ENCODE results near the gene CTSF. TPM values are rescaled to one million over a fixed set of nuclear protein-coding genes. Genes with fewer than 3 reads are reported as not detected.

The CTSF gene
- total and polyA plus RNA-seq, 2 donors (not counting 1 experiment from before 2014, with no cell fraction given) = 17.1 to 26.6 TPM

DNA sequence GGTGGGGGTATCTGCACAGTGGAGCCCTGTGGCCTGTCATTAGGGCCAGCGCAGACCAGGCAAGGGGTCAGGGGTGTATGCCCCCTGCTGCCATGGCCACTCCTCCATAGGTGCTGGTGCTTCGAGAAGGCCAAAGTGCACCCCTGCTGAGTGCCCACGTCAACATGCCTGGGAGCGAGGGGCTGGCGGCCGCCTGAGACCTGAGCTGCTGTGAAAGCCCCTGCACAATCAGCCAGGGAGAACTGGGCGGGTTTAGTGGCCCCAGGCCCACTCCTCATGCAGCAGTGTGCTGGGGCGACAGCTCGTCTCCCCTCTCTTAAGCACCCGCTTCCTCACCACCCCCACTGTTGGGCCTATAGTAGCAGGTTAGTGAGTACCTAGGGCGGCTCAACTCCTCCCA lies 36.6 kb downstream of the CTSF start:
- Histone ChIP-seq H3K4me2 (ENCODE audit: extremely low read depth, insufficient read depth, low read length) (no peak overlapping the region), H3K79me2 (ENCODE audit: control insufficient read depth, insufficient read depth, low read length) (no peaks in the 10 kb centered on the region), H3K27me3 (ENCODE audit: control insufficient read depth, insufficient read depth, low read length) (no peaks in the 10 kb centered on the region), H4K20me1 (ENCODE audit: control insufficient read depth, extremely low read depth, insufficient read depth, low read length) (no peaks in the 10 kb centered on the region), H3K4me1 (ENCODE audit: control insufficient read depth, extremely low read depth, insufficient read depth, low read length) (no peaks in the 10 kb centered on the region), H3K27ac (ENCODE audit: insufficient read depth, low read length) (no peak overlapping the region), H2AFZ (ENCODE audit: low read length) (no peak overlapping the region), H3K4me3 (replicated peaks in 1 of 4; ENCODE audit: control extremely low read depth in 1 of 4, insufficient read depth in 1 of 4, low read depth in 3 of 4, low read length in 4 of 4) (no peak overlapping the region), H3K36me3 (ENCODE audit: control insufficient read depth, insufficient read depth, low read length) (no peaks in the 10 kb centered on the region), H3K9ac (ENCODE audit: insufficient read depth, low read length) (no peak overlapping the region), H3K9me3 (ENCODE audit: control insufficient read depth, insufficient read depth, low read depth, low read length) (no peaks in the 10 kb centered on the region)
- no peak for TF ChIP-seq EZH2 (IDR thresholded peaks at IDR 0.05; ENCODE audit: low read length, missing control alignments)
- TF ChIP-seq, protein P1, sequence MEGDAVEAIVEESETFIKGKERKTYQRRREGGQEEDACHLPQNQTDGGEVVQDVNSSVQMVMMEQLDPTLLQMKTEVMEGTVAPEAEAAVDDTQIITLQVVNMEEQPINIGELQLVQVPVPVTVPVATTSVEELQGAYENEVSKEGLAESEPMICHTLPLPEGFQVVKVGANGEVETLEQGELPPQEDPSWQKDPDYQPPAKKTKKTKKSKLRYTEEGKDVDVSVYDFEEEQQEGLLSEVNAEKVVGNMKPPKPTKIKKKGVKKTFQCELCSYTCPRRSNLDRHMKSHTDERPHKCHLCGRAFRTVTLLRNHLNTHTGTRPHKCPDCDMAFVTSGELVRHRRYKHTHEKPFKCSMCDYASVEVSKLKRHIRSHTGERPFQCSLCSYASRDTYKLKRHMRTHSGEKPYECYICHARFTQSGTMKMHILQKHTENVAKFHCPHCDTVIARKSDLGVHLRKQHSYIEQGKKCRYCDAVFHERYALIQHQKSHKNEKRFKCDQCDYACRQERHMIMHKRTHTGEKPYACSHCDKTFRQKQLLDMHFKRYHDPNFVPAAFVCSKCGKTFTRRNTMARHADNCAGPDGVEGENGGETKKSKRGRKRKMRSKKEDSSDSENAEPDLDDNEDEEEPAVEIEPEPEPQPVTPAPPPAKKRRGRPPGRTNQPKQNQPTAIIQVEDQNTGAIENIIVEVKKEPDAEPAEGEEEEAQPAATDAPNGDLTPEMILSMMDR (conservative IDR thresholded peaks at IDR 0.05 in 1 of 2, IDR thresholded peaks at IDR 0.05 in 1 of 2; ENCODE audit: low read depth in 1 of 2, low read length in 2 of 2) = no peak
- DNase-seq (ENCODE audit: low read depth in 2 of 2) = no peak

DNA sequence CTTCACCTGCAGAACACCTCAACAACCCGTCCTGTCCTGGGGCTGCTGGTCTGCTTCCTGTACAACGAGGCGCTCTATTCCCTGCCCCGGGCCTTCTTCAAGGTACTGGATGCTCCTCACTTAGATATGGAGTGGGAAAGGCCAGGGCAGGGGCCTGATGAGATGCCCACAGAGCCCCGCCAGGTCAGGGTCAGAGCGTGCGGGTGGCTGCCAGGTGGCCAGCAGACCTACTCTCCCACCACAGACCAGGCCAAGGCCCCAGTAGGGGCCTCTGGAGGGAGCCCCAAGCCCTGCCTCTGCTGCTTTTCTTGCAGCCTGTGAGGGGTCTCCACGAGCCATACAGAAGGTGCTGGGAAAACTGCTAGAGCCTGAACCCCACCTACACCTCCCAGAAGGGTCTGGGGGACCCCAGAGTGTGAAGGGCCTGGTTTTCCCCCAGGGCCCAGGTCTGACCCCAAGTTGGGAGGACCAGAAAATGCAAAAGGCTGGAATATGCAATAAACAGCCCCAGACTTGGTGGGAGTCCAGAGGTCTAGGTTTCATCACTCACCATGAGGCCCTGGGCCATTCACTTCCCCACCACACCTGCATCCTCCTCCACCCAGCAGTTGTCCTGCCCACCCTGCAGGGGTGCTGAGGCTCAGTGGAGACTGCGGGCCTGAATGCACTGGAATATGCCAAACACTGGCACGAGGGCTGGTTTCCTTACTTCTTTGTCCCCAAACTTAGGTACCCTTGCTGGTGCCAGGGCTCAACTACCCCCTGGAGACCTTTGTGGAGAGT lies 37.3 kb downstream of the CTSF start:
- no peak overlapping the region for H3K4me2 ChIP-seq (ENCODE audit: extremely low read depth, insufficient read depth, low read length)
- H4K20me1 ChIP-seq (ENCODE audit: control insufficient read depth, extremely low read depth, insufficient read depth, low read length) = no peaks in the 10 kb centered on the region
- H3K36me3 ChIP-seq (ENCODE audit: control insufficient read depth, insufficient read depth, low read length) = no peaks in the 10 kb centered on the region
- H3K9me3 ChIP-seq (ENCODE audit: control insufficient read depth, insufficient read depth, low read depth, low read length) = no peaks in the 10 kb centered on the region
- H3K9ac ChIP-seq (ENCODE audit: insufficient read depth, low read length) = no peak overlapping the region
- TF ChIP-seq, protein P1 (conservative IDR thresholded peaks at IDR 0.05 in 1 of 2, IDR thresholded peaks at IDR 0.05 in 1 of 2; ENCODE audit: low read depth in 1 of 2, low read length in 2 of 2) = no peak
- TF ChIP-seq EZH2 (IDR thresholded peaks at IDR 0.05; ENCODE audit: low read length, missing control alignments) = no peak
- no peak overlapping the region for H2AFZ ChIP-seq (ENCODE audit: low read length)
- no peaks in the 10 kb centered on the region for H3K27me3 ChIP-seq (ENCODE audit: control insufficient read depth, insufficient read depth, low read length)
- no peaks in the 10 kb centered on the region for H3K4me1 ChIP-seq (ENCODE audit: control insufficient read depth, extremely low read depth, insufficient read depth, low read length)
- no peak overlapping the region for H3K4me3 ChIP-seq (replicated peaks in 1 of 4; ENCODE audit: control extremely low read depth in 1 of 4, insufficient read depth in 1 of 4, low read depth in 3 of 4, low read length in 4 of 4)
- no peak for DNase-seq (ENCODE audit: low read depth in 2 of 2)
- no peak overlapping the region for H3K27ac ChIP-seq (ENCODE audit: insufficient read depth, low read length)
- no peaks in the 10 kb centered on the region for H3K79me2 ChIP-seq (ENCODE audit: control insufficient read depth, insufficient read depth, low read length)

DNA sequence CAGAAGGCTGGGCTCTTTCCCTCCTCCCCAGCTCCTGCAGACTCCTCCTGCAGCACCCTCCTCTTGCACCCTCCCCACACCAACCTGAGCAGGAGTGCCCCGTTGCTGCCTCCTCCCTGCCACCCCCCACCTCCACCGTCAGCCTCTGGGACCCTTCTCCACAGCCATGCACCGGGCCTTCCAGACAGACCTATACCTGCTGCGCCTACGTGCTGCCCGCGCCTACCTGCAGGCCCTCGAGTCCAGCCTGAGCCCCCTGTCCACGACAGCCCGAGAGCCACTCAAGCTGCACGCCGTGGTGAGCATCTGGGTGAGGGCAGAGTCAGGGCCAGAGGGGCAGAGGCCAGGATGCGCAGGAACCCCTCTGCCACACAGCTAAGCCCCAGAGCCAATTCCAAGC lies 38.8 kb downstream of the CTSF start:
- Histone ChIP-seq H3K27ac (ENCODE audit: insufficient read depth, low read length) (no peak overlapping the region), H3K27me3 (ENCODE audit: control insufficient read depth, insufficient read depth, low read length) (no peaks in the 10 kb centered on the region), H3K9me3 (ENCODE audit: control insufficient read depth, insufficient read depth, low read depth, low read length) (no peaks in the 10 kb centered on the region), H3K9ac (ENCODE audit: insufficient read depth, low read length) (no peak overlapping the region), H3K4me1 (ENCODE audit: control insufficient read depth, extremely low read depth, insufficient read depth, low read length) (no peaks in the 10 kb centered on the region), H3K4me3 (replicated peaks in 1 of 4; ENCODE audit: control extremely low read depth in 1 of 4, insufficient read depth in 1 of 4, low read depth in 3 of 4, low read length in 4 of 4) (no peak overlapping the region), H3K36me3 (ENCODE audit: control insufficient read depth, insufficient read depth, low read length) (no peaks in the 10 kb centered on the region), H3K4me2 (ENCODE audit: extremely low read depth, insufficient read depth, low read length) (no peak overlapping the region), H4K20me1 (ENCODE audit: control insufficient read depth, extremely low read depth, insufficient read depth, low read length) (no peaks in the 10 kb centered on the region), H3K79me2 (ENCODE audit: control insufficient read depth, insufficient read depth, low read length) (no peaks in the 10 kb centered on the region), H2AFZ (ENCODE audit: low read length) (no peak overlapping the region)
- TF ChIP-seq, protein P1 (conservative IDR thresholded peaks at IDR 0.05 in 1 of 2, IDR thresholded peaks at IDR 0.05 in 1 of 2; ENCODE audit: low read depth in 1 of 2, low read length in 2 of 2) = no peak
- no peak for TF ChIP-seq EZH2 (IDR thresholded peaks at IDR 0.05; ENCODE audit: low read length, missing control alignments)
- no peak for DNase-seq (ENCODE audit: low read depth in 2 of 2)

All from fibroblast of lung (primary cell).